ENCODE measurements around the gene GADD45GIP1. TPM values are rescaled to one million over a fixed set of nuclear protein-coding genes. Genes with fewer than 3 reads are reported as not detected.
A peak's percentile ranks its signal among the peaks of the same experiment; 100 is the strongest.

The GADD45GIP1 gene
- 10 to 100 TPM; 31.0 to 34.9 TPM for total RNA-seq
- polyA plus RNA-seq (2013, experiment 1 of 2) = 37.5 TPM
- 41.7 TPM for polyA plus RNA-seq (2013, experiment 2 of 2)
- long read RNA-seq, experiment 1, transcript GADD45GIP1-201 (2 exons, 1,782 nt) = major isoform, 18 of 26 reads
- long read RNA-seq, experiment 1, partial matches to known transcripts = 4 of 26 reads
- long read RNA-seq, experiment 1, other reads (novel, unspliced or antisense) = 4 of 26 reads
- long read RNA-seq, experiment 2, transcript GADD45GIP1-201 (2 exons, 1,782 nt) = major isoform, 114 of 114 reads
- long read RNA-seq, experiment 2, partial matches to known transcripts = 0 of 114 reads
- long read RNA-seq, experiment 2, other reads (novel, unspliced or antisense) = 0 of 114 reads
- long read RNA-seq, experiment 3, transcript GADD45GIP1-201 (2 exons, 1,782 nt) = major isoform, 43 of 58 reads
- long read RNA-seq, experiment 3, partial matches to known transcripts = 0 of 58 reads
- long read RNA-seq, experiment 3, other reads (novel, unspliced or antisense) = 15 of 58 reads
- long read RNA-seq, experiment 4, partial matches to known transcripts = 0 of 1 reads
- long read RNA-seq, experiment 4, other reads (novel, unspliced or antisense) = 1 of 1 reads

DNA sequence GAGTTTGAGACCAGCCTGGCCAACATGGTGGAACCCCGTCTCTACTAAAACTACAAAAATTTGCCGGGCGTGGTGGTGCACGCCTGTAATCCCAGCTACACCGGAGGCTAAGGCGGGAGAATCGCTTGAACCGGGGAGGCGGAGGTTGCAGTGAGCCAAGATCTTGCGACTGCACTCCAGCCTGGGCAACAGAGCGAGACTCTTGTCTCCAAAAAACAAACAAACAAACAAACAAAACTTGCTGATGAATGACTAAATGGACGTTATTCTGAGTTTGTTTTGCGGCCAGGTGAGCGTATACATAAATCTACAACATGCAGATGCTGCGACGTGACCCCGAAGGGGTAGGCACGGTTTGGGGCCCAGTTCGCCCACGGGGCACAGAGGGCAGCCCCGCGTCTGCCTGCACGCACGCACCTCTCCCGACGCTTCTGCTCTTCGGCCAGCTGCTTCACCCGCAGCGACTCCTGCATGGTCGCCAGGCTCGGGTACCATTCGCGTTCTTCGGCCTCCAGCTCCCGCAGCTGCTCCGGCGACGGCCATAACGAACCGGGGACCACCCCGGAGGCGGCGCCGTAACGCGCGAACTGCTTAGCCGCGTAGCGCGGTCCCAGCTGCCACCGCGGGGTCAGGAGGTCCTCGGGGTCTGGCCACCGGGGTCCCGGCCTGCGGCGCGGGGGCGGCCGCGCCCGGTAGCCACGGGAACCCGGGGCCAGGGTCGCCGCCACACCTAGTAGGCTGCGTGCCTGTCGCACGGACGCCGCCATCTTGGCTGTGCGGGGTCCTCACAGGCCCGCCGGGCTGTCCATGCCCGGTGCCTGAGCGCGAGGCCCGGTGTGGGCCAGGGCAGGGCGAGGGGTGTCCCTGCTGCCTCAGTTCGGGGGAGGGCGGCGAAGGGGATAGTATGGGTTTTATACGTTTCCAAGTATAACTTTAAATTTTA, at the start of gene GADD45GIP1:
Gene GADD45GIP1, minus strand, starts transcription at position 778 of the 943 bp plus-strand sequence. Its CDS starts 11 bp downstream, at position 767.
- Histone ChIP-seq H3K27ac (ENCODE audit: low read depth, low read length) (peak within 1 kb of the TSS; percentile 77), H3K4me1 (ENCODE audit: control insufficient read depth, insufficient read depth, low read length) (no peaks in the 10 kb centered on the region), H3K9ac (ENCODE audit: extremely low read depth, low read length, poor library complexity, severe bottlenecking) (peak within 1 kb of the TSS; percentile 82), H3K36me3 (ENCODE audit: control insufficient read depth, insufficient read depth, low read length) (peaks cover 22% of the 10 kb centered on the region), H3K27me3 (ENCODE audit: control insufficient read depth, insufficient read depth, low read length, poor library complexity, severe bottlenecking) (no peaks in the 10 kb centered on the region), H3K4me3 (ENCODE audit: low read length) (peak within 1 kb of the TSS; percentile 95), H3K9me3 (ENCODE audit: control insufficient read depth, low read length) (no peaks in the 10 kb centered on the region)
- TF ChIP-seq CTCF (conservative IDR thresholded peaks at IDR 0.05) = no peak
- 4 to 6% methylated on average over 28 to 81 of the region's 84 CpGs for WGBS, 2 experiments (ENCODE audit: insufficient coverage in 1 of 2, insufficient read length in 1 of 2)
- Mint-ChIP-seq H3K4me3 (peak within 1 kb of the TSS; percentile 85), H3K9me3 (no peaks in the 10 kb centered on the region), H3K27me3 (ENCODE audit: insufficient read depth) (no peaks in the 10 kb centered on the region), H3K36me3 (ENCODE audit: low read depth) (peaks cover 27% of the 10 kb centered on the region), H3K27ac (peak within 1 kb of the TSS; percentile 92), H3K4me1 (peaks cover 13% of the 10 kb centered on the region)
- DNase-seq = peak; percentile 91

- Histone ChIP-seq H3K36me3 (ENCODE audit: control insufficient read depth, insufficient read depth, low read length) (no peaks in the 10 kb centered on the region), H3K4me3 (ENCODE audit: low read length) (no peak overlapping the region), H3K9ac (ENCODE audit: extremely low read depth, low read length, poor library complexity, severe bottlenecking) (no peak overlapping the region), H3K4me1 (ENCODE audit: control insufficient read depth, insufficient read depth, low read length) (no peaks in the 10 kb centered on the region), H3K27me3 (ENCODE audit: control insufficient read depth, insufficient read depth, low read length, poor library complexity, severe bottlenecking) (peaks cover 90% of the 10 kb centered on the region), H3K9me3 (ENCODE audit: control insufficient read depth, low read length) (no peaks in the 10 kb centered on the region), H3K27ac (ENCODE audit: low read depth, low read length) (no peak overlapping the region)
- Mint-ChIP-seq H3K27me3 (ENCODE audit: insufficient read depth) (peaks cover 88% of the 10 kb centered on the region), H3K4me1 (peaks cover 3% of the 10 kb centered on the region), H3K36me3 (ENCODE audit: low read depth) (no peaks in the 10 kb centered on the region), H3K9me3 (no peaks in the 10 kb centered on the region), H3K4me3 (no peak overlapping the region), H3K27ac (no peak overlapping the region)
- peak; percentile 13 for TF ChIP-seq CTCF (conservative IDR thresholded peaks at IDR 0.05)
- DNase-seq = no peak
- 71 to 79% methylated on average over 6 to 12 of the region's 12 CpGs for WGBS, 2 experiments (ENCODE audit: insufficient coverage in 1 of 2, insufficient read length in 1 of 2)
Measured at GRCh38 chr19:13005861-13006370, 48.9 kb upstream of the GADD45GIP1 start.

- Histone ChIP-seq H3K36me3 (ENCODE audit: control insufficient read depth, insufficient read depth, low read length) (no peaks in the 10 kb centered on the region), H3K9me3 (ENCODE audit: control insufficient read depth, low read length) (no peaks in the 10 kb centered on the region), H3K27me3 (ENCODE audit: control insufficient read depth, insufficient read depth, low read length, poor library complexity, severe bottlenecking) (peaks cover 90% of the 10 kb centered on the region), H3K4me1 (ENCODE audit: control insufficient read depth, insufficient read depth, low read length) (no peaks in the 10 kb centered on the region), H3K9ac (ENCODE audit: extremely low read depth, low read length, poor library complexity, severe bottlenecking) (no peak overlapping the region), H3K4me3 (ENCODE audit: low read length) (no peak overlapping the region), H3K27ac (ENCODE audit: low read depth, low read length) (no peak overlapping the region)
- Mint-ChIP-seq H3K36me3 (ENCODE audit: low read depth) (no peaks in the 10 kb centered on the region), H3K9me3 (no peaks in the 10 kb centered on the region), H3K4me1 (peaks cover 3% of the 10 kb centered on the region), H3K27ac (no peak overlapping the region), H3K4me3 (no peak overlapping the region), H3K27me3 (ENCODE audit: insufficient read depth) (peaks cover 88% of the 10 kb centered on the region)
- no peak for DNase-seq
- TF ChIP-seq CTCF (conservative IDR thresholded peaks at IDR 0.05) = no peak
- 87% methylated on average over 4 of the region's 4 CpGs for WGBS, 2 experiments (ENCODE audit: insufficient coverage in 1 of 2, insufficient read length in 1 of 2)
Measured at GRCh38 chr19:13005253-13005652, 48.2 kb upstream of the GADD45GIP1 start.

All from endodermal cell (in vitro differentiated cells).